ENCODE data around the gene MIX23. TPM values are rescaled to one million over a fixed set of nuclear protein-coding genes. Genes with fewer than 3 reads are reported as not detected.
A peak's percentile ranks its signal among the peaks of the same experiment; 100 is the strongest.

MIX23 gene
- total RNA-seq, 1 experiment from 2014 or later: 121 TPM

GRCh38 chr3:122392868-122393844 is 10.1 kb upstream of the MIX23 start:
- DNase-seq (ENCODE audit: low read depth): peak; percentile 47

- no peak for DNase-seq (ENCODE audit: low read depth)
These were observed 8.8 kb upstream of the MIX23 start for GRCh38 chr3:122391681-122392446.

DNA sequence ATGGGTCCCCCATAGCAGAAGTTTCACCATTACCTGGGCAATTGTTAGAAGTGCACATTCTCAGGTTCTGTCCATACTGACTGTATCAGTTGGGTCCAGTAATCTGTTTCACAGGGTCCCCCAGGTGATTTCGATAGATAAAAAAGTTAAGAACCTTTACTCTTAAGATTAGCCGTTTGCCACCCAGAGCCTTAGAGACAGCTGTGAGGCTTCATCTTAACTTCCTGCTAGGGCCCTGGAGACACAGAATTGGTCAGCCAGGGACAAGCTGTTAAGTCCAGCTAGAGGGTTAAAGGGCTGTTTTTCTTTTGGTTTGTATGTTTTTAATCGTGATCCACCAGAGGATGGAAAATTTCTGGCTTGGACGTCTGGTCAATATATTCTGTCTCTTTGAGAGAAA is 7.6 kb upstream of the MIX23 start:
- no peak for DNase-seq (ENCODE audit: low read depth)

DNA sequence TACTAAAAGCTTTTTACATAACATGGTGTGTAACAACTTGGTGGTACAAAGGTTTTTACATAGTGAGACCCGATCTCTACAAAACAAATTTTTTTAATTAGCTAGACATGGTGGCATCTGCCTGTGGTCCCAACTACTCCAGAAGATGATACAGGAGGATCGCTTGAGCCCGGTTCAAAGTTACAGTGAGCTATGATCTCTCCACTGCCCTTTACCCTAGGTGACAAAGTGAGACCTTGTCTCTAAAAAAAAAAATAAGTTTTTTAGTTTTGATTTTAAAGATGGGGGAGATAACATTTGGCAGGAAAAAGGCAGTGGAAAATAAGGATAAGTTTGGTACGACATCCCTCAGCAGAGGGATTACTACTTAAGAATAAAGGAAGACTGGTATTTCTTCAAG is 6.9 kb upstream of the MIX23 start:
- DNase-seq (ENCODE audit: low read depth): no peak

DNA sequence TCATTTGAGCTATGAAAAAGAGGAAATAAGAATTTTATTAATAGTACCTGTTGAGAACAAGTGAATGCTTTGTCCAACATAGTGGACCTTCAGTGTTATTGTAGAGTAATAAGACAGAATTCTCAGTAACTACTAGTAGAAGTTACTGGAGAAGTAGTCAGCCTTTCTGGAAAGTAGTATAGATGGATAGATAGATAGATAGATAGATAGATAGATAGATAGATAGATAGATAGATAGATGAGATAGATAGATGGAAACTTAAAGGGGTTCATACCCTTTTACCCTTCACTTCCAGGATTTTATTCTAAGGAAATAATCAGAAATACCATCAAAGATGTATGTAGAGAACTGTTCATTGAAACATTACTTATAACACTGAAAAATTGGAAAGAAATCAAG is 6.2 kb upstream of the MIX23 start:
- no peak for DNase-seq (ENCODE audit: low read depth)

DNA sequence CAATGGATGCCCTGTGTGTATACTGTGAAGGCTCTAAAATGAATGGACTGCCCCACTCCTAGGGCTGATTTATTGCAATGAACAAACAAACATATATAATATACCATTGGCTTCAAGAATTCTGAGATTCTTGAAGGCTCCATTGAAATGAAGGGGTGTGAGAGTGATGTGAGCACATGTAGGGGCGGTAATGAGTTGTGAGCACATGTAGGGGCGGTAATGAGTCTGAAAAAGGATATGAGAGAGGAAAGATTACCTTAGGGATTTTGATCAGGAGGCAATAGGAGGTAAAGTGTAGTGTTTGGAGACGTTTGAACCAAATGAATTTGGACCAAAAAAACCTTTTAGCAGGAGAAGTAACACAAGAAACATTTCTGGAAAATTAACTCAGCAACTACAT is 4.7 kb upstream of the MIX23 start:
- DNase-seq (ENCODE audit: low read depth): no peak

GRCh38 chr3:122383771-122384697 is 1.0 kb upstream of the MIX23 start, which contains the start of gene FAM162A:
TSS of gene FAM162A (plus strand) at chr3:122384182. CDS start at chr3:122384266, 84 bp downstream.
- DNase-seq (ENCODE audit: low read depth): peak; percentile 95

DNA sequence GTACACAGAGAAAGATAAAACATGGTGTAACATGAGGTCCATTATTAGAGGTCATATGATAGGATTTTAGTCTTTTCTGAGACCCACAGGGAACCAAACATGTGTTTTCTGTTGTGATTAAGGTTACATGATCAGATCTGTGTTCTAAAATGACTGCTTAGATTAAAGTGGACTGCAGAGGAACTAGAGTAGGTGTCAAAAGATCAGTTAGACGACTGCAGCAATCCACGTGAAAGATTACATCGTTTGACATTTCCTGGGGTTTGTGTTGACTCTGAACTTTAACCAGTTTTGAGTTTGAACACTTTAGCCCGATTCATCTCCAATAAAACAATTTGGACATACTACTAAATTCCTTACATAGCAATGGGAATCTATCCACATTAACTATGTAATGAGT is 5.1 kb downstream of the MIX23 start:
- no peak for DNase-seq (ENCODE audit: low read depth)

DNA sequence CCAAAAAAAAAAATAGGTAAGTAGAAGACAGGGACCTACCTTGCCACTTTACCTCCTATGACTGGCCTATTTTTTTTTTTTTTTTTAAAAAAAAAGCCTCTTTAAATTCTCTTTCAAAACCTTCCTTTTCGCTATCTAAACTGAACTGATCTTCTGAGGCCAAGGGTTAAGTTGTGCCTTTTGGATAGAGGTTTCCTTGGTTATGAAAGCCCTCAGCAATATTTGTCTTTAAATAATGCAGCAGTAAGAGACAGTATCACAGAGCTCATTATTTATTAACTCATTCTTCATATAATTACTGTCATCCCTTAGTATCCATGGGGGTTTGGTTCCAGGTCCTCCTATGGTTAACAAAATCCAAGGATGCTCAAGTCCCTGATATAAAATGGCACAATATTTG is 9.0 kb downstream of the MIX23 start:
- no peak for DNase-seq (ENCODE audit: low read depth)

GRCh38 chr3:122366379-122366749 is 16.7 kb downstream of the MIX23 start:
- no peak for DNase-seq (ENCODE audit: low read depth)

DNA sequence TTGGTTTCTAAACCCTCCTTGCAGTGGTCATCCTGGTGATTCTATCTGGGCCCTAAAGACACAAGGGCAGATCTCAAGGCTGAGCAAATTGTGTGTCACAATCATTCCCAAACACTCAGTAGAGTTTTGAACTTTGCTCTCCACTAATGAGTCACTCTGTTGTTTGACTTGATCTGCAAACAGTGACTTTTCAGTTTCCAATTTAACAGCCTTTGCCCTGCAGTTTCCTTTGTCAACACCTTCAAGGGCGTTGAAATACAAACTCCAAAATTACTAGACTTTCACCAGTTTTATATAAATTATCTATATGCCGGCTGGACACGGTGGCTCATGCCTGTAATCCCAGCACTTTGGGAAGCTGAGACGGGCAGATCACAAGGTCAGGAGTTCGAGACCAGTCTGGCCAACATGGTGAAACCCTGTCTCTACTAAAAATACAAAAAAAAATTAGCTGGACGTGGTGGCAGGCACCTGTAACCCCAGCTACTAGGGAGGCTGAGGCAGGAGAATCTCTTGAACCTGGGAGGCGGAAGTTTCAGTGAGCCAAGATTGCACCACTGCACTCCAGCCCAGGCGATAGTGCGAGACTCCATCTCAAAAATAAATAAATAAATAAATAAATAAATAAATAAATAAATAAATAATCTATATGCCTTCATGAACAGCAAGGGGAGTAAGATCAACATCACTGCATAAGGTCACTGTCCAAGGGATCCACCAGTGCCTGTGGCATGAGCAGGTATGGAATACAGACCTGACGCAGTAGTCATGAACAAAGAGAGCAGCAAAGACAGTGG is 17.3 kb downstream of the MIX23 start:
- peak; percentile 76 for DNase-seq (ENCODE audit: low read depth)

DNA sequence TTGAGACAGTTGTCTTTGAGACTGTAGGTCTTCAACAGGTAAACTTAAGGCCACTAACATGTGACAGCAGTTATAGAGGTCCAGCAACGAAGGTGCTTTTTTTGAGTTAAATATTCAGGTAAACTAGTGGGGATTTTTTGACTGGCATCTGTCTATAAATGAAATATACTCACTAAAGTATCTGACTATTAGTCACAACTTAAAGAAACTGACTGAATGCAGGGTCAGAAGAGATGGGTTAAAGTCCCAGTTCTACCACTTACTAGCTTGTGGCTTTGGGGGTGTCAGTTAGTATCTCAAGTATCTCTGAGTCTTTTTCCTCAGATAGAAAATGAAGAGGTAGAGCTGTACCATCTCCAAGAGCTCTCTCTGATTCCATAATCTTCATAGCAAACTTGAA is 18.0 kb downstream of the MIX23 start:
- no peak for DNase-seq (ENCODE audit: low read depth)

- no peak for DNase-seq (ENCODE audit: low read depth)
These were observed 18.5 kb downstream of the MIX23 start for GRCh38 chr3:122364490-122364889.

DNA sequence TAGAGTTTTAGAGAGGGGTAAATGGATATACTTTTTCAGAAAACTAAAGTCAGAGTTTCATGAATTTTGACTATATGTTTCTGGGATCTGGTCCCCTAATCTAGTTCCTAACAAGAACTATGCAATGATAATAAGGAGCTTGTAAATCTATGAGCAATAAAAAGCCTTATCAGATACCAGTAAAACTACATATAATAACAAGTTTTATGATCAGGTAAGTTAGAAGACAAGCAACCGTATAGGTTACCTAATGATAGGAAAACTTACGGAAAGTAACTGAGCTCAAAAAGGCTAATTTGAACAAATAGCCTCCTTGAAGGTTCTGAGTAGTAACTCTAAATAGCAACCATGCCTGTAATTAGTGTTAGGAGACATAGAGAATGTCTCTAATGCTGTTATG is 21.0 kb downstream of the MIX23 start:
- no peak for DNase-seq (ENCODE audit: low read depth)

- no peak for DNase-seq (ENCODE audit: low read depth)
These were observed 24.4 kb downstream of the MIX23 start for GRCh38 chr3:122358703-122359032.

DNA sequence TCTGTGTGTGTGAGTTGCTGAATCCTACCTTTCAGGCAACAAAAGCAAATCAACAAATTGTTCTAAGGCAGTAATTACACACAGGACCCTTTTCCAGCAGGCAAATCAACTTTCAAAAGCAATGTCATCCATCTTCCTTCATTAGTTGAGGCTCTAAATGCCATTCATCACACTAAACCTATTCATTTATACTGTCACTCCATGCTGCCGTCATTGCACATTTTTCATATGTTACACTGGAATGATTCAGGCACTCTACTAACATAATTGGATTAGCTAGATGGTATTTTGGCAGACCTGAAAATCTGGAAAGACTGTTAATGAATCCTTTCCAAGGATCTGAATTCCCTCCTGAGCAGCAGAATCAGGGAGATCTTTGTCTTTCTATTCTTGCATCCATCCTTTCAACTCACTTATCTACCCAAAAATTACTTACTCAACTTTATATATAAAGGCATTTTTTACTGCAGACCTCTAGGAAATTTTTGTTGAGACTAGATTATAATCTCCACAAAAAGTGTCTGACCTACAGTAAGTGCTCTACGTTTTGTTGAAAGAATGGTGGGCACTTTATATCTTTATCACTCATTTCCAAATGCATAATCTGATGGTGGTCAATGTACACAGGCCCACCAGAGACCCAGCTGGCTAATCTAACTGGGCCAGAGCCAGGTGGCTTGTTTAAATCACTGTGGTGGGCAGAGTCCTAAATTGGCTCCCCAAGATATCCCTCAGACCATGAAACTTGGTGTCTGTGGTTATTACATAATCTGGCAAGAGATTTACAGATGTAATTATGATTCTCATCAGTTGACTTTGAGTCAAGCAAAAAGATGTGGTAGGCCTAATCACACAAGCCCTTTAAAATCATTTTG is 25.0 kb downstream of the MIX23 start:
- no peak for DNase-seq (ENCODE audit: low read depth)

DNA sequence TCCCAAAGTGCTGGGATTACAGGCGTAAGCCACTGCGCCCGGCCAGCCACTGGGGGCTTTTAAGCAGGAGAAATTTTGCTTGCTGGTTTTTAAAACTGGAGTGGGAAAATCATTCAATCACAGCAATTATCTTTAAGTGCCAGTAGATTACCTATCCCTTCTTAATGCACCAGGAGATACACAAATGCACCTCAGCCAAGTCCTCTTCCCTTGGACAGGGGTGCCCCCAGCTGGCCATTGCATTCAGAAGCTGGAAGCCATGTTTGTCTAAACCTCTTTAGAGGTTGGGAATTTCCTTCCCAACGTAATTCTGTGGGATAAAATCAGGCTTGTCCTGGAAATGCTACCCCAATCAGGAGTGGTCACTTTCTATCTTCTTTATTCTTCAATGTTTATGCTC is 26.6 kb downstream of the MIX23 start:
- DNase-seq (ENCODE audit: low read depth): peak; percentile 47

- no peak for DNase-seq (ENCODE audit: low read depth)
These were observed 27.4 kb downstream of the MIX23 start for GRCh38 chr3:122355612-122356011.

DNA sequence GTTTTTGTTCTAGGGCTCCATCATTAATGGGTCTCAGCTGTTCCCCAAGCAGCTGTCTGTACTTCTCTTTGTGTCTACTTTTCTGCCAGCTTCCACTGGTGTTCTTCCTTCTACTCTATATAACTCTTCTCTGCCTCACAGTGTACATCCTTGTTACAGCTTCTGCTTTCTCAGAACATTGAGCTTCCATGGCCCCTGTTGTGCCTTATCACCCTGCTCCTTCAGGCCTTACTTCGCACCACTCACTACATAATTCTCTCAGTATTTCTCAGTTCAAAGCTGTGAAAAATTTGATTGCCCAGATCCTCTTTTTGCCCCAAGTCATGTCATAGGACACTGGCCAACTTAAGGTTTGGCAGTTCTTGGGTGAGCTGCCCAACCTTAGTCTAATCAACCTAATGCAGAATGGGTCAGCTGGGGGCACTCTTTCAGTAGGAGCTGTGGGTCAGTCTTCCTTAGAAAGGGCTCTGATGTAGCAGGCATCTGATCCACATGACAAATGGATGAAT is 29.1 kb downstream of the MIX23 start:
- no peak for DNase-seq (ENCODE audit: low read depth)
